IMR-90 (cell line): ENCODE results near the gene IVL. TPM values are rescaled to one million over a fixed set of nuclear protein-coding genes. Genes with fewer than 3 reads are reported as not detected.

ENCODE experiments used
- ATAC-seq: fragments of 200-7000 bp; cut with Tn5 transposase; 2 replicates; pipeline ENCODE4 v1.9.1; 2020; ENCODE audit warnings: low read depth, mild to moderate bottlenecking, moderate library complexity
- BruUV-seq: library from RNA; stranded (reverse); fragments of 400-500 nt; replicated peaks from 2 replicates; lab custom pipeline; 2021; lab: Mats Ljungman, UMichigan
- CTCF ChIA-PET: fragments of 300-600 bp; formaldehyde crosslinking; extraction: SDS; loops from one replicate; lab custom pipeline; 2021; ENCODE audit warnings: antibody characterized with exemption; lab: Yijun Ruan, JAX
- POLR2A ChIA-PET: fragments of 300-600 bp; sonication (Branson Sonifier 250); formaldehyde crosslinking; loops from one replicate; lab custom pipeline; 2022; ENCODE audit warnings: antibody characterized with exemption; ENCODE audit not compliant: unreplicated experiment; lab: Charles Lee
- DNase-seq: peaks from one replicate; pipeline ENCODE4 v3.0.0; 2013
- H2AFZ ChIP-seq: replicated peaks from 2 replicates; pipeline ENCODE3; 2013; ENCODE audit warnings: low read length, mild to moderate bottlenecking; ENCODE audit not compliant: poor library complexity
- H2AK5ac ChIP-seq: 2 replicates; pipeline ENCODE4 v1.6.1; 2013; ENCODE audit warnings: low read depth, low read length, inconsistent platforms
- H2AK9ac ChIP-seq: replicated peaks from 2 replicates; pipeline ENCODE3; 2013; ENCODE audit warnings: mild to moderate bottlenecking, low read depth, low read length, moderate library complexity; ENCODE audit not compliant: poor library complexity
- H2BK120ac ChIP-seq: 2 replicates; pipeline ENCODE4 v1.6.1; 2013; ENCODE audit warnings: low read depth, low read length, inconsistent platforms
- H2BK15ac ChIP-seq: 3 replicates; pipeline ENCODE4 v1.6.1; 2013; ENCODE audit warnings: low read depth, low read length, inconsistent platforms
- H2BK20ac ChIP-seq: 2 replicates; pipeline ENCODE4 v1.6.1; 2013; ENCODE audit warnings: low read depth, mild to moderate bottlenecking, inconsistent platforms, low read length, moderate library complexity
- H2BK5ac ChIP-seq: 2 replicates; pipeline ENCODE4 v1.6.1; 2013; ENCODE audit warnings: mild to moderate bottlenecking, low read depth, low read length, inconsistent platforms; ENCODE audit not compliant: poor library complexity, severe bottlenecking
- H3K14ac ChIP-seq: replicated peaks from 2 replicates; pipeline ENCODE4 v1.6.1; 2013; ENCODE audit warnings: low read depth, low read length, inconsistent platforms
- H3K18ac ChIP-seq: 2 replicates; pipeline ENCODE4 v1.6.1; 2013; ENCODE audit warnings: low read depth, low read length, control low read depth
- H3K23ac ChIP-seq: 2 replicates; pipeline ENCODE4 v1.6.1; 2013; ENCODE audit warnings: low read depth, low read length, inconsistent platforms
- H3K27ac ChIP-seq: 2 replicates; pipeline ENCODE4 v1.5.1; 2013; ENCODE audit warnings: mild to moderate bottlenecking, control low read depth, low read length; ENCODE audit not compliant: insufficient read depth
- H3K27me3 ChIP-seq: 2 replicates; pipeline ENCODE4 v1.6.1; 2013; ENCODE audit warnings: low read length; ENCODE audit not compliant: control insufficient read depth, insufficient read depth
- H3K36me3 ChIP-seq: 2 replicates; pipeline ENCODE4 v1.6.1; 2013; ENCODE audit warnings: low read length, mixed read lengths; ENCODE audit not compliant: control insufficient read depth, insufficient read depth
- H3K4ac ChIP-seq: 2 replicates; pipeline ENCODE4 v1.6.1; 2013; ENCODE audit warnings: low read depth, low read length, inconsistent platforms
- H3K4me1 ChIP-seq: 2 replicates; pipeline ENCODE4 v1.6.1; 2013; ENCODE audit warnings: low read length, mixed read lengths; ENCODE audit not compliant: control insufficient read depth, insufficient read depth
- H3K4me2 ChIP-seq: 2 replicates; pipeline ENCODE4 v1.6.1; 2013; ENCODE audit warnings: low read depth, mild to moderate bottlenecking, control low read depth, low read length, moderate library complexity
- H3K4me3 ChIP-seq: 2 replicates; pipeline ENCODE4 v1.5.1; 2013; ENCODE audit warnings: low read depth, mild to moderate bottlenecking, control low read depth, low read length, moderate library complexity; ENCODE audit not compliant: insufficient read depth
- H3K56ac ChIP-seq: 2 replicates; pipeline ENCODE4 v1.6.1; 2013; ENCODE audit warnings: low read length, inconsistent platforms; ENCODE audit not compliant: insufficient read depth; ENCODE audit errors: extremely low read depth
- H3K79me1 ChIP-seq, 2 experiments: 2 replicates each; pipeline ENCODE4 v1.6.1; 2013; ENCODE audit warnings: low read length in 2 of 2, inconsistent platforms in 1 of 2, low read depth in 1 of 2
- H3K9ac ChIP-seq: 2 replicates; pipeline ENCODE4 v1.6.1; 2013; ENCODE audit warnings: low read depth, low read length, control low read depth
- H3K9me1 ChIP-seq: 2 replicates; pipeline ENCODE4 v1.6.1; 2013; ENCODE audit warnings: low read length, inconsistent platforms; ENCODE audit not compliant: insufficient read depth
- H3K9me3 ChIP-seq: 2 replicates; pipeline ENCODE4 v1.6.1; 2013; ENCODE audit warnings: low read length; ENCODE audit not compliant: control insufficient read depth, insufficient read depth
- H4K20me1 ChIP-seq: 2 replicates; pipeline ENCODE4 v1.6.1; 2013; ENCODE audit warnings: low read length, inconsistent platforms; ENCODE audit not compliant: insufficient read depth
- H4K5ac ChIP-seq: 2 replicates; pipeline ENCODE4 v1.6.1; 2013; ENCODE audit warnings: mild to moderate bottlenecking, low read depth, low read length, control low read depth
- H4K8ac ChIP-seq, 2 experiments: 2 replicates each; pipeline ENCODE4 v1.6.1; 2013; ENCODE audit warnings: low read depth in 2 of 2, low read length in 2 of 2, control low read depth in 1 of 2, inconsistent platforms in 1 of 2
- H4K91ac ChIP-seq: 2 replicates; pipeline ENCODE4 v1.6.1; 2013; ENCODE audit warnings: low read depth, low read length, inconsistent platforms; ENCODE audit not compliant: insufficient read depth
- CEBPB ChIP-seq: IDR thresholded peaks from 2 replicates; pipeline ENCODE4 v1.6.1; 2012; ENCODE audit warnings: low read depth, low read length, improper control_type of control experiment
- CHD1 ChIP-seq: IDR thresholded peaks from 2 replicates; pipeline ENCODE4 v1.6.1; 2012; ENCODE audit warnings: low read depth, low read length, improper control_type of control experiment
- FOS ChIP-seq: fragments of 150-350 bp; IDR thresholded peaks from 2 replicates; pipeline ENCODE4 v1.6.1; 2016; ENCODE audit warnings: low read depth, low read length
- MAZ ChIP-seq: IDR thresholded peaks from 2 replicates; pipeline ENCODE4 v1.6.1; 2012; ENCODE audit warnings: low read depth, mild to moderate bottlenecking, low read length, improper control_type of control experiment, moderate library complexity, borderline replicate concordance
- MXI1 ChIP-seq: IDR thresholded peaks from 2 replicates; pipeline ENCODE4 v1.6.1; 2012; ENCODE audit warnings: low read depth, mild to moderate bottlenecking, low read length, moderate library complexity, borderline replicate concordance
- NFE2L2 ChIP-seq: fragments of 150-350 bp; IDR thresholded peaks from 2 replicates; pipeline ENCODE4 v1.6.1; 2016; ENCODE audit warnings: low read depth, mild to moderate bottlenecking, low read length
- POLR2A ChIP-seq: IDR thresholded peaks from 2 replicates; pipeline ENCODE4 v1.6.1; 2012; ENCODE audit warnings: mild to moderate bottlenecking, low read depth, low read length
- RAD21 ChIP-seq: IDR thresholded peaks from 2 replicates; pipeline ENCODE4 v1.6.1; 2012; ENCODE audit warnings: low read length, improper control_type of control experiment
- RCOR1 ChIP-seq: IDR thresholded peaks from 2 replicates; pipeline ENCODE4 v1.6.1; 2012; ENCODE audit warnings: mild to moderate bottlenecking, low read length, improper control_type of control experiment; ENCODE audit not compliant: insufficient replicate concordance
- RFX5 ChIP-seq: IDR thresholded peaks from 2 replicates; pipeline ENCODE4 v1.8.0; 2012; ENCODE audit warnings: low read depth, mild to moderate bottlenecking, low read length, moderate library complexity
- SMC3 ChIP-seq: fragments of 150-350 bp; IDR thresholded peaks from 2 replicates; pipeline ENCODE4 v1.6.1; 2016; ENCODE audit warnings: low read depth, mild to moderate bottlenecking, antibody characterized with exemption, low read length, moderate library complexity
- WGBS, 2 experiments: methylation state at CpG; one replicate each; pipeline versions ENCODE4 v1.1.5 to v1.1.7; 2013; ENCODE audit warnings: missing lambda C conversion rate in 2 of 2; ENCODE audit not compliant: insufficient read length in 1 of 2; ENCODE audit errors: extremely low coverage in 2 of 2; 5-methylcytosine and 5-hydroxymethylcytosine counted together
- dilution Hi-C: fragments of 300-500 bp; cut with HindIII; formaldehyde crosslinking; loops from one replicate; pipeline ENCODE4 v1.14.3; 2018; ENCODE audit warnings: low sequenced_read_pairs; ENCODE audit not compliant: unreplicated experiment
- in situ Hi-C: fragments of 300-500 bp; cut with MboI; formaldehyde crosslinking; loops from 3 replicates; pipeline ENCODE4 v1.14.3; 2019; ENCODE audit warnings: low sequenced_read_pairs, inconsistent platforms, mixed read lengths
- intact Hi-C: fragments of 100-400 bp; cut with micrococcal nuclease; formaldehyde crosslinking; loops from 2 replicates; pipeline ENCODE4 v1.10.0; 2022
- polyA plus RNA-seq, 3 experiments: library from polyadenylated mRNA; depleted of rRNA; stranded (reverse); fragments of >200 nt; gene quantifications; 2 replicates each; pipeline ENCODE4 v1.2.3, GENCODE V29; 2012; ENCODE audit warnings: low replicate concordance in 1 of 3
- total RNA-seq: library from RNA; depleted of rRNA; stranded (reverse); fragments of >200 nt; gene quantifications from 2 replicates; pipeline ENCODE4 v1.2.3, GENCODE V29; 2012
- TF ChIP-seq, protein P1 (sequence below): conservative IDR thresholded peaks from 2 replicates; pipeline ENCODE4 v1.5.1; 2012; ENCODE audit warnings: mild to moderate bottlenecking, low read depth, low read length, improper control_type of control experiment
- TF ChIP-seq, protein P2 (sequence below): fragments of 150-350 bp; IDR thresholded peaks from 2 replicates; pipeline ENCODE4 v1.6.1; 2017; ENCODE audit warnings: mild to moderate bottlenecking, antibody characterized with exemption, low read length, low read depth

IVL gene
- total and polyA plus RNA-seq, 2 of the 4 experiments (the other 2 are of a cell fraction), result not detected

GRCh38 chr1:152902636-152903035 is 5.7 kb upstream of the IVL start:
- DNase-seq (no peak), ATAC-seq (no peak)
- WGBS, 2 experiments, result no CpG with 5 or more reads among the region's 4 CpGs
- dilution Hi-C loops (no loop called here), in situ Hi-C loops (no loop called here), intact Hi-C loops (no loop called here)
- Histone ChIP-seq H3K4me1 (no peaks in the 10 kb centered on the region), H3K9me3 (no peaks in the 10 kb centered on the region), H3K14ac (no peak overlapping the region), H3K27me3 (no peaks in the 10 kb centered on the region), H3K79me1 (no peaks in the 10 kb centered on the region), H3K4ac (no peak overlapping the region), H3K4me2 (no peak overlapping the region), H4K20me1 (no peaks in the 10 kb centered on the region), H4K8ac (no peak overlapping the region), H2BK20ac (no peak overlapping the region), H3K18ac (no peak overlapping the region), H4K91ac (no peak overlapping the region), H3K27ac (no peak overlapping the region), H3K4me3 (no peak overlapping the region), H2AK9ac (no peak overlapping the region), H2AFZ (no peak overlapping the region), H4K5ac (no peak overlapping the region), H3K36me3 (no peaks in the 10 kb centered on the region), H2BK120ac (no peak overlapping the region), H3K9ac (no peak overlapping the region), H2BK15ac (no peak overlapping the region), H3K56ac (no peak overlapping the region), H3K9me1 (no peaks in the 10 kb centered on the region), H3K23ac (no peak overlapping the region), H2AK5ac (no peak overlapping the region), H2BK5ac (no peak overlapping the region)
- no TSS peak for BruUV-seq
- CTCF ChIA-PET, result no interaction called here
- no peak for TF ChIP-seq POLR2A
- no peak for TF ChIP-seq RCOR1
- TF ChIP-seq FOS, result no peak
- TF ChIP-seq RAD21, result no peak
- no peak for TF ChIP-seq MXI1
- TF ChIP-seq, protein P1, sequence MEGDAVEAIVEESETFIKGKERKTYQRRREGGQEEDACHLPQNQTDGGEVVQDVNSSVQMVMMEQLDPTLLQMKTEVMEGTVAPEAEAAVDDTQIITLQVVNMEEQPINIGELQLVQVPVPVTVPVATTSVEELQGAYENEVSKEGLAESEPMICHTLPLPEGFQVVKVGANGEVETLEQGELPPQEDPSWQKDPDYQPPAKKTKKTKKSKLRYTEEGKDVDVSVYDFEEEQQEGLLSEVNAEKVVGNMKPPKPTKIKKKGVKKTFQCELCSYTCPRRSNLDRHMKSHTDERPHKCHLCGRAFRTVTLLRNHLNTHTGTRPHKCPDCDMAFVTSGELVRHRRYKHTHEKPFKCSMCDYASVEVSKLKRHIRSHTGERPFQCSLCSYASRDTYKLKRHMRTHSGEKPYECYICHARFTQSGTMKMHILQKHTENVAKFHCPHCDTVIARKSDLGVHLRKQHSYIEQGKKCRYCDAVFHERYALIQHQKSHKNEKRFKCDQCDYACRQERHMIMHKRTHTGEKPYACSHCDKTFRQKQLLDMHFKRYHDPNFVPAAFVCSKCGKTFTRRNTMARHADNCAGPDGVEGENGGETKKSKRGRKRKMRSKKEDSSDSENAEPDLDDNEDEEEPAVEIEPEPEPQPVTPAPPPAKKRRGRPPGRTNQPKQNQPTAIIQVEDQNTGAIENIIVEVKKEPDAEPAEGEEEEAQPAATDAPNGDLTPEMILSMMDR, result no peak
- TF ChIP-seq, protein P2, sequence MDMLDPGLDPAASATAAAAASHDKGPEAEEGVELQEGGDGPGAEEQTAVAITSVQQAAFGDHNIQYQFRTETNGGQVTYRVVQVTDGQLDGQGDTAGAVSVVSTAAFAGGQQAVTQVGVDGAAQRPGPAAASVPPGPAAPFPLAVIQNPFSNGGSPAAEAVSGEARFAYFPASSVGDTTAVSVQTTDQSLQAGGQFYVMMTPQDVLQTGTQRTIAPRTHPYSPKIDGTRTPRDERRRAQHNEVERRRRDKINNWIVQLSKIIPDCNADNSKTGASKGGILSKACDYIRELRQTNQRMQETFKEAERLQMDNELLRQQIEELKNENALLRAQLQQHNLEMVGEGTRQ, result no peak
- TF ChIP-seq CEBPB, result no peak
- TF ChIP-seq MAZ, result no peak
- no peak for TF ChIP-seq NFE2L2
- TF ChIP-seq RFX5, result no peak
- TF ChIP-seq SMC3, result no peak
- no peak for TF ChIP-seq CHD1
- POLR2A ChIA-PET, result no interaction called here
